Measurements from ENCODE around the gene JPH3. TPM values are rescaled to one million over a fixed set of nuclear protein-coding genes. Genes with fewer than 3 reads are reported as not detected.

The JPH3 gene
- polyA plus RNA-seq (2011; rRNA removed) = not detected in 2 replicates
- polyA minus RNA-seq (2011; rRNA and poly(A)+ RNA removed) = not detected in 2 replicates

DNA sequence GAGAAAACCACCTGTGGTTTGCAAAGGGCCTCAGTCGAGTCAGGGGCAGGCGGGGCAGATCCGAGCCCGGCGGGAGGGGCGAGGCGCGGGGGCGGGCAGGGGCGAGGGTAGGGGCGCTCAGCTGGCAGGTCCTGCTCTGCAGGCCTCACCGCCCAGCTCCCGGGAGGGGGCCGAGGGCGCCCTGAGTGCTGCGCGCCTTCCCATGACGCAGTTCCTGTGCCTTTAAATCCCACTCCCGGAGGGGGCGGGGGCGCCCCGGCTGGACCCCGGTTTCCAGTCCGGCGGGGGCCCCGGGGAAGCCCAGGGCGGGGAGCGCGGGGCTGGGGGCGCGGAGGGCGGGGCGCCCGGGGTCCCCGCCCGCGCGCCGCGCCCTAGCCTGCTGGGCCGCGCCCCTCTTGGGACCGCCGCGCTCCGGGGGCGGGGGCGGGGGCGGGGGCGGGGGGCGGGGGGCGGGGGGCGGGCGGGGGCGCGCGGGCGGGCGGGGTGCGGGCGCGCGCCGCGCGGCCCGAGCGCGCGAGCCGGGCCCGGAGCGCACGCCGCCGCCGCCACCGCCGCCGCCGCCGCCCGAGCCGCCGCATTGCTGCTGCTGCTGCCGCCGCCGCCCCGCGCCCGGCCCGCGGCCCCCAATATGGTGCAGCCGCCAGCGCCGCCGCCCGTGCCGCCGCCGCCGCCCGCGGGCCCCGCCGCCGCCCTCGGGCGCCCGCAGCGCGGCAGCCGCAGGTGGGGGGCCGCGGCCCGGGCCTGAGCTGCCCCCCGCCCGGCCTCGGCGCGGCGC is at the start of gene JPH3:
JPH3 (plus strand) TSS at position 508 of the 775 bp plus-strand sequence. CDS start 639 bp downstream, outside the sequence.
- ChIA-PET POLR2A (no interaction called here), CTCF (interaction anchor here (1.3 kb wide), 1 partner anchor 34 kb away, joined by 4 read pairs; no protein-coding TSS in a partner anchor)
- TF ChIP-seq CTCF (IDR thresholded peaks at IDR 0.05; ENCODE audit: insufficient read depth, low read depth, low read length) = no peak
- Histone ChIP-seq H3K36me3 (ENCODE audit: control insufficient read depth, insufficient read depth, low read length) (no peaks in the 10 kb centered on the region), H3K4me3 (ENCODE audit: low read depth, low read length) (no peak within 1 kb of the TSS), H3K27me3 (ENCODE audit: control insufficient read depth, insufficient read depth, low read length) (peaks cover 52% of the 10 kb centered on the region)
- DNase-seq (ENCODE audit: low read depth) = no peak

- Histone ChIP-seq H3K36me3 (ENCODE audit: control insufficient read depth, insufficient read depth, low read length) (no peaks in the 10 kb centered on the region), H3K4me3 (ENCODE audit: low read depth, low read length) (no peak overlapping the region), H3K27me3 (ENCODE audit: control insufficient read depth, insufficient read depth, low read length) (peaks cover 6% of the 10 kb centered on the region)
- no peak for TF ChIP-seq CTCF (IDR thresholded peaks at IDR 0.05; ENCODE audit: insufficient read depth, low read depth, low read length)
- ChIA-PET POLR2A (no interaction called here), CTCF (interaction anchor here (1.0 to 2.8 kb wide), 3 partner anchors 9 to 84 kb away, joined by 3 to 14 read pairs (median 7); no protein-coding TSS in a partner anchor)
- DNase-seq (ENCODE audit: low read depth) = no peak
Measured at GRCh38 chr16:87552772-87553573, 49.3 kb upstream of the JPH3 start.

DNA sequence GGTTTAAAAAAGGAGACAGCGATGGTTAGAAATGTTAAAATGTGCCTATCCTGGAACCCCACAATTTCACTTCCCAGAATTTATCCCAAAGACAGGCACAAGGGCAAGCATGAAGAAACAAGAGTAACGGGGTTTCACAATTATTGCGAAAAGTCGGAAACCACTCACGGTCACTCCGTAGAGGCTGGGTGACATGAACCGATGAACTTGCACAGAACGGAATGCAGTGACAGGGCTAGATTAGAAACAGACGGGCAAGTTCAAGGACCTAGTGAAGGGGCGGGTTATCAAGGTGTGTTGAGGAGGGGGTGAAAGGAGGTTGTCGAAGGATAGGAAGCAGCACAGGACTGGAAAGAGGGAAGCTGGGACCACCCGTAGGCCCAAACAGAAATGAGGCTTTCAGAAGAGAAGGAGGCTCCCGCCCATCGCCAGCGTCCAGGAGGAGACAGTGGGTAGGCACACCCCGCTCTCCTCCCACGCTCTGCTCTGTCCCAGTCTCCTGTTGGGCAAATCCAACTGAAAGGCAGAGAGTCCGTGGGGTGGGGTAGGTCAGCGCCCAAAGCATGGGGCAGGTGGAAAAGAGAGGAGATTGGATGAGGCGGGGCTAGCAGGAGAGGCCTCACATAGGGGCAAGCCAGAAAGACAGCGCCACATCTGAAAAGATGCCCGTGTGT is 47.4 kb upstream of the JPH3 start:
- no peak overlapping the region for H3K4me3 ChIP-seq (ENCODE audit: low read depth, low read length)
- CTCF ChIA-PET = interaction anchor here (1.4 kb wide), 1 partner anchor 8 kb away, joined by 4 read pairs; no protein-coding TSS in a partner anchor
- peaks cover 2% of the 10 kb centered on the region for H3K27me3 ChIP-seq (ENCODE audit: control insufficient read depth, insufficient read depth, low read length)
- no peaks in the 10 kb centered on the region for H3K36me3 ChIP-seq (ENCODE audit: control insufficient read depth, insufficient read depth, low read length)
- DNase-seq (ENCODE audit: low read depth) = no peak
- POLR2A ChIA-PET = no interaction called here
- no peak for TF ChIP-seq CTCF (IDR thresholded peaks at IDR 0.05; ENCODE audit: insufficient read depth, low read depth, low read length)

DNA sequence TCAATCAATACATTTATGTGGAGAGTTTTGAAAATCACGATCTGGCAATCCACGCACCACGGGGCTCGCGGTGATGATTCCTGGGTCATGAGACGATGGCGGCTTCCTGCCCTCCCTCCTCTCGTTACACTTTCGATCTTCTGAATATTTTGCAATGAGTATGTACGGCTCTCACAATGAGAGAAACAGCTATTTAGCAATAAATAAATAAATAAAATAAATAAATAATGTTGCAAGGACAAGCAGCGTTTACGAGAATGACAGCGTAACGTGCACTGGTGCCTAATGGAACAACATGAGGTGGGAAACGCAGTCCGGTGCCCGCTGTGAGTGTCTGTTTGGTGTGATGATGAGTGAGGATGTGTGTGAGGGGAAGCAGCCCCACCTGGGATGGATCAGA is 46.7 kb upstream of the JPH3 start:
- no peaks in the 10 kb centered on the region for H3K36me3 ChIP-seq (ENCODE audit: control insufficient read depth, insufficient read depth, low read length)
- POLR2A ChIA-PET = no interaction called here
- H3K27me3 ChIP-seq (ENCODE audit: control insufficient read depth, insufficient read depth, low read length) = peaks cover 2% of the 10 kb centered on the region
- CTCF ChIA-PET = interaction anchor here (0.6 to 3.2 kb wide), 4 partner anchors 9 to 125 kb away, joined by 3 to 16 read pairs (median 4); no protein-coding TSS in a partner anchor
- no peak for TF ChIP-seq CTCF (IDR thresholded peaks at IDR 0.05; ENCODE audit: insufficient read depth, low read depth, low read length)
- H3K4me3 ChIP-seq (ENCODE audit: low read depth, low read length) = no peak overlapping the region
- DNase-seq (ENCODE audit: low read depth) = no peak

Measured in BJ (cell line).